ENCODE measurements around the gene APOL1. TPM values are rescaled to one million over a fixed set of nuclear protein-coding genes. Genes with fewer than 3 reads are reported as not detected.

Gene APOL1
- polyA plus RNA-seq, 1 donor from 2014 or later: not detected

GRCh38 chr22:36301384-36301828 is 48.5 kb downstream of the APOL1 start:
- Histone ChIP-seq H3K36me3 (ENCODE audit: insufficient read depth, low read length) (no peaks in the 10 kb centered on the region), H2AFZ (ENCODE audit: low read depth, low read length) (no peak overlapping the region), H3K27ac (ENCODE audit: low read length) (no peak overlapping the region), H3K9ac (ENCODE audit: low read length) (no peak overlapping the region), H3F3A (ENCODE audit: insufficient read depth, low read length, poor library complexity, severe bottlenecking) (no peaks in the 10 kb centered on the region), H3K4me2 (ENCODE audit: low read length) (no peak overlapping the region), H4K20me1 (ENCODE audit: insufficient read depth) (no peaks in the 10 kb centered on the region), H3K79me2 (replicated peaks; ENCODE audit: insufficient read depth, low read length) (no peaks in the 10 kb centered on the region), H3K9me2 (ENCODE audit: insufficient read depth, low read length) (no peaks in the 10 kb centered on the region), H3K9me3 (ENCODE audit: low read length) (no peaks in the 10 kb centered on the region), H3K4me3 (ENCODE audit: low read length) (no peak overlapping the region), H3K27me3 (ENCODE audit: insufficient read depth, low read depth, low read length) (no peaks in the 10 kb centered on the region)
- TF ChIP-seq RAD21 (conservative IDR thresholded peaks at IDR 0.05) (peak; percentile 87), TAF1 (IDR thresholded peaks at IDR 0.05; ENCODE audit: low read depth) (no peak), SMC3 (conservative IDR thresholded peaks at IDR 0.05; ENCODE audit: poor library complexity) (peak; percentile 98), EZH2 (IDR thresholded peaks at IDR 0.05; ENCODE audit: borderline replicate concordance, insufficient read depth, low read length, poor library complexity, severe bottlenecking) (no peak), REST (IDR thresholded peaks at IDR 0.05; ENCODE audit: borderline replicate concordance) (no peak), EP300 (conservative IDR thresholded peaks at IDR 0.05; ENCODE audit: poor library complexity, severe bottlenecking) (no peak), MXI1 (conservative IDR thresholded peaks at IDR 0.05; ENCODE audit: poor library complexity, severe bottlenecking) (no peak), CTCF (IDR thresholded peaks at IDR 0.05; ENCODE audit: poor library complexity, severe bottlenecking) (peak; percentile 94), POLR2AphosphoS5 (IDR thresholded peaks at IDR 0.05) (no peak)

DNA sequence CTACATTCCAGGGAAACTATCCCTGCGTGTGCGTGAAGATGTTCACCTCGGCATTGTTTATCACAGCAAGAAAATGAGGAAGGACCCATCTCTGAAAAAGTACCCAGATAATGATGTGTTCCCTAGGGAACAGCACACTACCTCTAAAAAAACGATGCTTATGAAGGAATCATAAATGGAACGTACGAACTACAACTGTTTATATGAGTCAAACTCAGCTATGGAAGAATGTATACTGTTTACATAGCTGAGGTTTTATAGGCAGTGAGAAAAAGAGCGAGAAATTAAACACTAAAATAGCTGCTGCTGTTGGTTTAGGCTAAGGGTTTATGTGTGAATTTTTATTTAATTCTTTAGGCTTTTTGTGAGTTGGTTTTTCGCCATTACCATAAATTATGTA is 48.9 kb downstream of the APOL1 start:
- Histone ChIP-seq H3K79me2 (replicated peaks; ENCODE audit: insufficient read depth, low read length) (no peaks in the 10 kb centered on the region), H3K27ac (ENCODE audit: low read length) (no peak overlapping the region), H3K9me3 (ENCODE audit: low read length) (no peaks in the 10 kb centered on the region), H3F3A (ENCODE audit: insufficient read depth, low read length, poor library complexity, severe bottlenecking) (no peaks in the 10 kb centered on the region), H3K36me3 (ENCODE audit: insufficient read depth, low read length) (no peaks in the 10 kb centered on the region), H3K9ac (ENCODE audit: low read length) (no peak overlapping the region), H3K27me3 (ENCODE audit: insufficient read depth, low read depth, low read length) (no peaks in the 10 kb centered on the region), H4K20me1 (ENCODE audit: insufficient read depth) (no peaks in the 10 kb centered on the region), H3K4me3 (ENCODE audit: low read length) (no peak overlapping the region), H3K4me2 (ENCODE audit: low read length) (no peak overlapping the region), H3K9me2 (ENCODE audit: insufficient read depth, low read length) (no peaks in the 10 kb centered on the region), H2AFZ (ENCODE audit: low read depth, low read length) (no peak overlapping the region)
- TF ChIP-seq REST (IDR thresholded peaks at IDR 0.05; ENCODE audit: borderline replicate concordance): no peak
- TF ChIP-seq TAF1 (IDR thresholded peaks at IDR 0.05; ENCODE audit: low read depth): no peak
- TF ChIP-seq POLR2AphosphoS5 (IDR thresholded peaks at IDR 0.05): no peak
- TF ChIP-seq EP300 (conservative IDR thresholded peaks at IDR 0.05; ENCODE audit: poor library complexity, severe bottlenecking): no peak
- no peak for TF ChIP-seq EZH2 (IDR thresholded peaks at IDR 0.05; ENCODE audit: borderline replicate concordance, insufficient read depth, low read length, poor library complexity, severe bottlenecking)
- no peak for TF ChIP-seq SMC3 (conservative IDR thresholded peaks at IDR 0.05; ENCODE audit: poor library complexity)
- TF ChIP-seq MXI1 (conservative IDR thresholded peaks at IDR 0.05; ENCODE audit: poor library complexity, severe bottlenecking): no peak
